ENCODE measurements around the gene TNKS1BP1. TPM values are rescaled to one million over a fixed set of nuclear protein-coding genes. Genes with fewer than 3 reads are reported as not detected.

Gene TNKS1BP1
- total and polyA plus RNA-seq, 2 experiments from 2014 or later: 64.2 to 72.2 TPM

GRCh38 chr11:57343825-57344224 lies 19.1 kb upstream of the TNKS1BP1 start:
- no peaks in the 10 kb centered on the region; the same call in 2 of the 3 replicates for H3K36me3 Mint-ChIP-seq (ENCODE audit: low read depth)
- H4K20me1 ChIP-seq (replicated peaks; ENCODE audit: insufficient read depth): no peaks in the 10 kb centered on the region

More at GRCh38 chr11:57343825-57344224, 19.1 kb upstream of the TNKS1BP1 start:
- peaks cover 8% of the 10 kb centered on the region; the same call in 1 of the 2 replicates for H3K27me3 ChIP-seq (ENCODE audit: insufficient read depth)
- H3K4me1 ChIP-seq (ENCODE audit: insufficient read depth): peaks cover 43% of the 10 kb centered on the region
- DNase-seq (ENCODE audit: low spot score) (no peak), ATAC-seq (no peak)
- H3K36me3 ChIP-seq (ENCODE audit: insufficient read depth): no peaks in the 10 kb centered on the region
- H3K4me2 ChIP-seq: peak overlapping the region; percentile 27; the same call in 1 of the 2 replicates
- H3K9me2 ChIP-seq (ENCODE audit: insufficient read depth): no peaks in the 10 kb centered on the region
- H3K79me2 ChIP-seq (replicated peaks; ENCODE audit: insufficient read depth): no peaks in the 10 kb centered on the region
- Mint-ChIP-seq H3K4me1 (peaks cover 51% of the 10 kb centered on the region), H3K4me3 (no peak overlapping the region), H3K27ac (no peak overlapping the region), H3K27me3 (ENCODE audit: insufficient read depth, low read depth, poor library complexity) (peaks cover 22% of the 10 kb centered on the region), H3K9me3 (no peaks in the 10 kb centered on the region)
- H2AFZ ChIP-seq: peak overlapping the region; percentile 72
- no peak overlapping the region for H3K4me3 ChIP-seq
- H3K27ac ChIP-seq (ENCODE audit: low read depth): no peak overlapping the region
- TF ChIP-seq, protein P1, sequence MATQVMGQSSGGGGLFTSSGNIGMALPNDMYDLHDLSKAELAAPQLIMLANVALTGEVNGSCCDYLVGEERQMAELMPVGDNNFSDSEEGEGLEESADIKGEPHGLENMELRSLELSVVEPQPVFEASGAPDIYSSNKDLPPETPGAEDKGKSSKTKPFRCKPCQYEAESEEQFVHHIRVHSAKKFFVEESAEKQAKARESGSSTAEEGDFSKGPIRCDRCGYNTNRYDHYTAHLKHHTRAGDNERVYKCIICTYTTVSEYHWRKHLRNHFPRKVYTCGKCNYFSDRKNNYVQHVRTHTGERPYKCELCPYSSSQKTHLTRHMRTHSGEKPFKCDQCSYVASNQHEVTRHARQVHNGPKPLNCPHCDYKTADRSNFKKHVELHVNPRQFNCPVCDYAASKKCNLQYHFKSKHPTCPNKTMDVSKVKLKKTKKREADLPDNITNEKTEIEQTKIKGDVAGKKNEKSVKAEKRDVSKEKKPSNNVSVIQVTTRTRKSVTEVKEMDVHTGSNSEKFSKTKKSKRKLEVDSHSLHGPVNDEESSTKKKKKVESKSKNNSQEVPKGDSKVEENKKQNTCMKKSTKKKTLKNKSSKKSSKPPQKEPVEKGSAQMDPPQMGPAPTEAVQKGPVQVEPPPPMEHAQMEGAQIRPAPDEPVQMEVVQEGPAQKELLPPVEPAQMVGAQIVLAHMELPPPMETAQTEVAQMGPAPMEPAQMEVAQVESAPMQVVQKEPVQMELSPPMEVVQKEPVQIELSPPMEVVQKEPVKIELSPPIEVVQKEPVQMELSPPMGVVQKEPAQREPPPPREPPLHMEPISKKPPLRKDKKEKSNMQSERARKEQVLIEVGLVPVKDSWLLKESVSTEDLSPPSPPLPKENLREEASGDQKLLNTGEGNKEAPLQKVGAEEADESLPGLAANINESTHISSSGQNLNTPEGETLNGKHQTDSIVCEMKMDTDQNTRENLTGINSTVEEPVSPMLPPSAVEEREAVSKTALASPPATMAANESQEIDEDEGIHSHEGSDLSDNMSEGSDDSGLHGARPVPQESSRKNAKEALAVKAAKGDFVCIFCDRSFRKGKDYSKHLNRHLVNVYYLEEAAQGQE (IDR thresholded peaks at IDR 0.05; ENCODE audit: unreplicated experiment): no peak
- TF ChIP-seq EZH2phosphoT487 (IDR thresholded peaks at IDR 0.05; ENCODE audit: unreplicated experiment) (no peak), ZNF114 (CRISPR knock-in tag; IDR thresholded peaks at IDR 0.05) (no peak), JUNB (IDR thresholded peaks at IDR 0.05; ENCODE audit: unreplicated experiment) (no peak), EZH2 (IDR thresholded peaks at IDR 0.05; ENCODE audit: low read depth, unreplicated experiment) (no peak), CTCF (conservative IDR thresholded peaks at IDR 0.05; ENCODE audit: low read depth in 2 of 2) (no peak), NANOG (IDR thresholded peaks at IDR 0.05; ENCODE audit: borderline replicate concordance) (no peak), ETS1 (IDR thresholded peaks at IDR 0.05) (no peak), POLR2AphosphoS5 (IDR thresholded peaks at IDR 0.05; ENCODE audit: low read depth) (no peak), CREB1 (CRISPR knock-in tag; IDR thresholded peaks at IDR 0.05; ENCODE audit: low read depth) (no peak), ZNF331 (CRISPR knock-in tag; IDR thresholded peaks at IDR 0.05; ENCODE audit: low read depth) (no peak), STAT1 (IDR thresholded peaks at IDR 0.05; ENCODE audit: unreplicated experiment) (no peak)
- TF ChIP-seq, protein P2, sequence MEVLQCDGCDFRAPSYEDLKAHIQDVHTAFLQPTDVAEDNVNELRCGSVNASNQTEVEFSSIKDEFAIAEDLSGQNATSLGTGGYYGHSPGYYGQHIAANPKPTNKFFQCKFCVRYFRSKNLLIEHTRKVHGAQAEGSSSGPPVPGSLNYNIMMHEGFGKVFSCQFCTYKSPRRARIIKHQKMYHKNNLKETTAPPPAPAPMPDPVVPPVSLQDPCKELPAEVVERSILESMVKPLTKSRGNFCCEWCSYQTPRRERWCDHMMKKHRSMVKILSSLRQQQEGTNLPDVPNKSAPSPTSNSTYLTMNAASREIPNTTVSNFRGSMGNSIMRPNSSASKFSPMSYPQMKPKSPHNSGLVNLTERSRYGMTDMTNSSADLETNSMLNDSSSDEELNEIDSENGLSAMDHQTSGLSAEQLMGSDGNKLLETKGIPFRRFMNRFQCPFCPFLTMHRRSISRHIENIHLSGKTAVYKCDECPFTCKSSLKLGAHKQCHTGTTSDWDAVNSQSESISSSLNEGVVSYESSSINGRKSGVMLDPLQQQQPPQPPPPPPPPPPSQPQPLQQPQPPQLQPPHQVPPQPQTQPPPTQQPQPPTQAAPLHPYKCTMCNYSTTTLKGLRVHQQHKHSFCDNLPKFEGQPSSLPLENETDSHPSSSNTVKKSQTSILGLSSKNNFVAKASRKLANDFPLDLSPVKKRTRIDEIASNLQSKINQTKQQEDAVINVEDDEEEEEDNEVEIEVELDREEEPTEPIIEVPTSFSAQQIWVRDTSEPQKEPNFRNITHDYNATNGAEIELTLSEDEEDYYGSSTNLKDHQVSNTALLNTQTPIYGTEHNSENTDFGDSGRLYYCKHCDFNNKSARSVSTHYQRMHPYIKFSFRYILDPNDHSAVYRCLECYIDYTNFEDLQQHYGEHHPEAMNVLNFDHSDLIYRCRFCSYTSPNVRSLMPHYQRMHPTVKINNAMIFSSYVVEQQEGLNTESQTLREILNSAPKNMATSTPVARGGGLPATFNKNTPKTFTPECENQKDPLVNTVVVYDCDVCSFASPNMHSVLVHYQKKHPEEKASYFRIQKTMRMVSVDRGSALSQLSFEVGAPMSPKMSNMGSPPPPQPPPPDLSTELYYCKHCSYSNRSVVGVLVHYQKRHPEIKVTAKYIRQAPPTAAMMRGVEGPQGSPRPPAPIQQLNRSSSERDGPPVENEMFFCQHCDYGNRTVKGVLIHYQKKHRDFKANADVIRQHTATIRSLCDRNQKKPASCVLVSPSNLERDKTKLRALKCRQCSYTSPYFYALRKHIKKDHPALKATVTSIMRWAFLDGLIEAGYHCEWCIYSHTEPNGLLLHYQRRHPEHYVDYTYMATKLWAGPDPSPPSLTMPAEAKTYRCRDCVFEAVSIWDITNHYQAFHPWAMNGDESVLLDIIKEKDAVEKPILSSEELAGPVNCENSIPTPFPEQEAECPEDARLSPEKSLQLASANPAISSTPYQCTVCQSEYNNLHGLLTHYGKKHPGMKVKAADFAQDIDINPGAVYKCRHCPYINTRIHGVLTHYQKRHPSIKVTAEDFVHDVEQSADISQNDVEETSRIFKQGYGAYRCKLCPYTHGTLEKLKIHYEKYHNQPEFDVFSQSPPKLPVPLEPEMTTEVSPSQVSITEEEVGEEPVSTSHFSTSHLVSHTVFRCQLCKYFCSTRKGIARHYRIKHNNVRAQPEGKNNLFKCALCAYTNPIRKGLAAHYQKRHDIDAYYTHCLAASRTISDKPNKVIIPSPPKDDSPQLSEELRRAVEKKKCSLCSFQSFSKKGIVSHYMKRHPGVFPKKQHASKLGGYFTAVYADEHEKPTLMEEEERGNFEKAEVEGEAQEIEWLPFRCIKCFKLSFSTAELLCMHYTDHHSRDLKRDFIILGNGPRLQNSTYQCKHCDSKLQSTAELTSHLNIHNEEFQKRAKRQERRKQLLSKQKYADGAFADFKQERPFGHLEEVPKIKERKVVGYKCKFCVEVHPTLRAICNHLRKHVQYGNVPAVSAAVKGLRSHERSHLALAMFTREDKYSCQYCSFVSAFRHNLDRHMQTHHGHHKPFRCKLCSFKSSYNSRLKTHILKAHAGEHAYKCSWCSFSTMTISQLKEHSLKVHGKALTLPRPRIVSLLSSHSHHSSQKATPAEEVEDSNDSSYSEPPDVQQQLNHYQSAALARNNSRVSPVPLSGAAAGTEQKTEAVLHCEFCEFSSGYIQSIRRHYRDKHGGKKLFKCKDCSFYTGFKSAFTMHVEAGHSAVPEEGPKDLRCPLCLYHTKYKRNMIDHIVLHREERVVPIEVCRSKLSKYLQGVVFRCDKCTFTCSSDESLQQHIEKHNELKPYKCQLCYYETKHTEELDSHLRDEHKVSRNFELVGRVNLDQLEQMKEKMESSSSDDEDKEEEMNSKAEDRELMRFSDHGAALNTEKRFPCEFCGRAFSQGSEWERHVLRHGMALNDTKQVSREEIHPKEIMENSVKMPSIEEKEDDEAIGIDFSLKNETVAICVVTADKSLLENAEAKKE (CRISPR knock-in tag; IDR thresholded peaks at IDR 0.05): no peak
- H3F3A ChIP-seq (replicated peaks; ENCODE audit: low read depth): 0 out of 2 replicates have a peak, but pooled peaks cover 3% of the 10 kb centered on the region

All from GM23338 (cell line).